NCI-H524 treated with DMSO at 0.1 percent for 48 hours (cell line): Measurements from ENCODE around the gene CKAP4.

Experiments
- DNase-seq: peaks from one replicate; lab custom pipeline; 2025; lab: John Stamatoyannopoulos, UW

The CKAP4 gene

GRCh38 chr12:106239241-106239950 is 8.4 kb downstream of the CKAP4 start:
- no peak for DNase-seq

DNA sequence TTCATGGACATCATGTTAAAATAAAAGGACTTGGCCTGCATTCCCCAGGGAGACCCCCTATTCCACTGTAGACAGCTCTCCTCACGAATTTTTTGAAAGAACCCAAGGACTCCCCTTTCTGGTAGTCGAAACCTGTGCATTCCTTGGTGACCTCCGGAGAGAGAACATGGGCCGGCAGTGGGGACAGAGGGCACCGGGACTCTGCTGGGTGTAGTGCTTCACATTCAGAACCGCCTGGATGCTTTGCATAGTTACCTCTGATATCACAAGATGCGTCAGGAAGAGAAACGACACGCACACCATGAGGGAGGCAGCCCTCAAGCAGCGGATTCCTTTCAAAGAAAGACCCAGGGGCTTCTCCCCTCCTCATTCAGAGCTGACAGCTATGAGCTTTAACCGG is 9.7 kb downstream of the CKAP4 start:
- no peak for DNase-seq

GRCh38 chr12:106235770-106236169 is 12.1 kb downstream of the CKAP4 start:
- DNase-seq: no peak

DNA sequence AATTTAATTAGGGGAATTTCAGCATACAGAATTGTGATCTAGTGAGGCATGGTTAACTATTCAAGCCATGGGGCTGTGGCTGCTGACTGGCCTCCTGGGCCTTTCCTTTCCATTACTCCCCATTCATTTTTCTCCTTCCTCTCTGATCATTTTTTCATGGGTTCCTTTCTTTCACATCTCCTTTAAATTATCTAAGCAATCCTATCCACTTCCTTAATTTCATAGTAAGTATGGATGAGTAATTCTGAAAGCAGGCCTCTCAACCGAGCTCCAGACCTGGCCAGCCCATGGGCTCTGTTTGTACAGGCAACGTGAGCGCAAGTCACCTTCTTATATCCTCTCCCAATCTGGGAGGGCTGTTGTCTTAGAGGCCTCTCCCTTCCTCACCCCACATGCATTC is 13.4 kb downstream of the CKAP4 start:
- DNase-seq: no peak

- DNase-seq: no peak
These were observed 14.8 kb downstream of the CKAP4 start for GRCh38 chr12:106233011-106233410.

- no peak for DNase-seq
These were observed 18.7 kb downstream of the CKAP4 start for GRCh38 chr12:106229036-106229591.

DNA sequence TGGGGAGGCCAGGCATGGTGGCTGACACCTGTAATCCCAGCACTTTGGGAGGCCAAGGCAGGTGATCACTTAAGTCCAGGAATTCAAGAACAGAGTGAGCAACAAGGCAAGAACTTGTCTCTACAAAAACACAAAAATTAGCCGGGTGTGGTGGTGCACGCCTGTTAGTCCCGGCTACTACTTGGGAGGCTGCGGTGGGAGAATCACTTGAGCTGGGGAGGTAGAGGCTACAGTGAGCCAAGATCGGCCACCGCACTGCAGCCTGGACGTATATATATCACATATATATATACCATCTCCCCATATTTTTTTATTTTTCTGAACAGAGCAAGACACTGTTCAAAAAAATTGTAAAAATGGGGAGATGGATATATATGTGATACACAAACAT is 19.5 kb downstream of the CKAP4 start:
- no peak for DNase-seq

- no peak for DNase-seq
These were observed 20.0 kb downstream of the CKAP4 start for GRCh38 chr12:106227641-106228319.

- no peak for DNase-seq
These were observed 20.8 kb downstream of the CKAP4 start for GRCh38 chr12:106226884-106227640.

DNA sequence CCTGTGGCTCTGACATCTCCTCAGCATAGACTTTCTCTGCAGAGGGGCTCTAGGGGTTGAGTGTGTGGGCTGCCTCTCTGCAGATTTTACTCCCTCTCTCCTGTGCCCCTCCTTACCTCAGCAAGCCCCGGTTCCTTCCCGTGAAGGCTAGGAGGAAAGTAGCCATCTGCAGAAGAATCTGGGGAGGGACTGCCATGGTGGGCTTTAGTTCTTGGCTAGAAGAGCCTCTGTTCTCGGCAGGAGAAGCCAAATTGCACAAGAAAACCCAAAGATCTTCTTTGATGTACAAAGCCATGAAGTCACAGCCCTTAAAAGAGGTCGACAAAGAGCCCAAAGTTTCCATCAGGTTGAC is 23.5 kb downstream of the CKAP4 start:
- DNase-seq: no peak

GRCh38 chr12:106223485-106224354 is 24.1 kb downstream of the CKAP4 start:
- no peak for DNase-seq

DNA sequence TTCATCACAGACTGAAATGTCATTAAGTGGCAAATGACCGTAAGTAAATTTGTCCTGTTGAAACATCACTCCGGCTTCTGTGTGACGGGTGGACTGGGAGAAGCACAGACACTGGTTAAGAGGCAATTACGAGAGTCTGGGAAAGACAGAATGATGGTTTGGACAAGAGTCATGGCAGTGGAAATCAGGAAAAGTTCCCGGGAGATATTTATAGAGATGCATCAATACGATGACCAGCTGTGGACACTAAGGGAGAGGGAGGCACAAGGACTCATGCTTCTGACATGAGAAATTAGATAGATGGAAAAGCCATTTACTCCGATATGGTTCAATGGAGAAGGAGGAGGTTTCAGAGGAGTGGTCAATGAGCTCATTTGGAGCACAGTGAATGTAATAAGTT is 27.3 kb downstream of the CKAP4 start:
- no peak for DNase-seq

DNA sequence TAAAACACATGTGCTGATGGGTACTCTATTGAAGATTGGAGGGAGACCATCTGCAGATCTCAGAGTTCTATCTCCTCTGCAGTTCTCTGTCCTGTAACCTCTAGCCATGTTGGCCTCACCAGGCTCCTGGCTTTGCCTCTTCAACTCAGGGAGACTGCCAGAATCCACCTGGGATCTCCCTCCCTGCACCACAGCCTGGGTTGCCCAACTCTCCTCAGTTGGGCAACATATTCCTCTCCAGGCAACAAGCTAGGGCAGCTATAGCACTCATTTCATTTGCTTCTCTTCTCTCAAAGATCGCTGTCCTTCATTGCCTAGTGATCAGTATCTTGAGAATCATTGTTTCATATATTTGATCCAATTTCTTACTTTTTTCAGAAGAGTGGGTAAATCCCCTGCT is 28.8 kb downstream of the CKAP4 start:
- no peak for DNase-seq

GRCh38 chr12:106217706-106218105 is 30.1 kb downstream of the CKAP4 start:
- DNase-seq: no peak

- no peak for DNase-seq
These were observed 33.2 kb downstream of the CKAP4 start for GRCh38 chr12:106214571-106214970.

- no peak for DNase-seq
These were observed 34.2 kb downstream of the CKAP4 start for GRCh38 chr12:106213662-106214061.

GRCh38 chr12:106211973-106212372 is 35.8 kb downstream of the CKAP4 start:
- no peak for DNase-seq

DNA sequence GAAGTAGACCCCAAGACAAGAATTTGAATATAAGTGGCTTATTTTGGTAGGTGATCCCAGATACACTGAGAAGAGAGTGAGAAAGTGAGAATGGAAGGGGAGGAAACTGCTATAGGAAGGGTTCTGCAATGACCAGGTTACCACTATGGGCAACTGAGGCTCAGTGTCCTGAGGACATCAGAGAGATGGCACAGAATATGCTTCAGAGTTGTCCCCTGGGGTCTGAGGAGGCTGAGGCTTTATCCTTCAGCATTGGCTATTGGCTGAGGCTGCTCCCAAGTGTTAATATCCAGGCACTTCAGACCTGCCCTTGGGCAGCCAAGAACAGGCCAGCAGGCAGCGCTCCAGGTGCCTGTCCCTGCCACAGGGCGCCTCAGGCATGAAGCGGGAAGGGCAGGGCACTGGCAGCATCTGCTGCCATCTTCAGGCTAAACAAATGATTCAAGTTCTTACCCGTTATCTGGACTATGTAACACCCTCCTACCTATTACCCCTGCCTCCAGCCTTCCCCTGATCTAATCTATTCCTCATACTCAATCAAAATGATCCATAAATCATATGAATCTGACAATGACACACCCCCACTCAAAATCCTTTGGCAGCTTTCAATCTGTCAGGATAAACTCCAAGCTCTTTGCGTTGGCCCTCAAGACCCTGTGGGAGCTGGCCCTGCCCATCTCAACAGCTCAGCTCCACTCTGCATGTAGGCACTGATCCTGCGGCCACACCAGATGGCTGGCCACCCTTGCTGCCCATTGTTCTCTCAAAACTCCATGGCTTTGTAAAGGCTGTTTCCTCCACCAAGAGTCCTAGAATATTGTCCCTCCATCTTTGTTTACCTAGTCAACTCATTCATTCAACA is 42.4 kb downstream of the CKAP4 start:
- peak; percentile 58 for DNase-seq

DNA sequence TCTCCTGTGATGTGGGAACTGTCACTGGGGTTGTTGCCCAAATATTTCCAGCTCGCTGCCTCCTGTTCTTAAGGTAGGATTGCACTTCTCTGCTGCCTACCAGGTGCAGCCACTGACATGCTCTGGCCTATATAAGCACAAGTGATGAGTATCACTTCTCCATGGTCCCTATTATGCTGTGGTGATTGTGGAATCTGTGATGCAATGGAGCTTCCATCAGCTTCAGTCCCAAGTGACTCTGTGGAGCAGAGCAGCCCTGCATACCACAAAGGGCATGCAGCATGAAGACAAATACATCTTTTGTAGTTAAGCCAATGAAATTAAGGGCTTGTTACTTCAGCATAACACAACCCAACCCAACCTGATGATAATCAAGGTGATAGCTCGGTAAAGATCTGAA is 43.5 kb downstream of the CKAP4 start:
- no peak for DNase-seq

GRCh38 chr12:106197906-106198623 is 49.8 kb downstream of the CKAP4 start:
- DNase-seq: no peak
